Transverse colon (tissue), 4 donors: ENCODE measurements around the gene TCF25. TPM values are rescaled to one million over a fixed set of nuclear protein-coding genes. Genes with fewer than 3 reads are reported as not detected.

Source experiments
- DNase-seq: peaks from one replicate; pipeline ENCODE4 v3.0.0-alpha.2; 2019
- H3K27ac ChIP-seq, 4 donors: fragments of 200-600 bp; sonication (generic); 2 replicates each; pipeline ENCODE4 v1.5.1; 2016 to 2018; ENCODE audit warnings: inconsistent platforms in 4 of 4
- H3K27me3 ChIP-seq: fragments of 200-600 bp; sonication (generic); 2 replicates; pipeline ENCODE4 v1.5.1; 2017; ENCODE audit warnings: inconsistent platforms
- H3K36me3 ChIP-seq, 4 donors: fragments of 200-600 bp; sonication (generic); 2 replicates each; pipeline ENCODE4 v1.5.1; 2017 to 2019; ENCODE audit warnings: inconsistent platforms in 4 of 4
- H3K4me1 ChIP-seq, 4 donors: fragments of 200-600 bp; sonication (generic); 2 replicates each; pipeline ENCODE4 v1.5.1; 2017 to 2020; ENCODE audit warnings: inconsistent platforms in 4 of 4
- H3K4me3 ChIP-seq, 4 donors: fragments of 200-600 bp; sonication (generic); 1 replicate in 1 of 4; 2 replicates in 3 of 4; pipeline versions ENCODE4 v1.5.1 to v1.6.1; 2017 to 2019; ENCODE audit warnings: inconsistent platforms in 4 of 4
- H3K9me3 ChIP-seq, 2 donors: fragments of 200-600 bp; sonication (generic); 2 replicates each; pipeline ENCODE4 v1.5.1; 2017 to 2019; ENCODE audit warnings: inconsistent platforms in 2 of 2
- EP300 ChIP-seq: sonication (generic); formaldehyde crosslinking; IDR thresholded peaks from one replicate; pipeline ENCODE4 v1.6.1; 2017; ENCODE audit warnings: antibody characterized with exemption, low read depth
- POLR2A ChIP-seq: fragments of 450-650 bp; IDR thresholded peaks from one replicate; pipeline ENCODE4 v1.6.1; 2016; ENCODE audit warnings: antibody characterized with exemption, mild to moderate bottlenecking, moderate library complexity
- POLR2AphosphoS5 ChIP-seq, 3 donors: sonication (generic); formaldehyde crosslinking; IDR thresholded peaks; one replicate each; pipeline ENCODE4 v1.6.1; 2016; ENCODE audit warnings: antibody characterized with exemption in 3 of 3
- WGBS, 2 donors: methylation state at CpG; one replicate each; pipeline ENCODE4 v1.1.5; 2018; ENCODE audit warnings: low coverage in 1 of 2; 5-methylcytosine and 5-hydroxymethylcytosine counted together
- in situ Hi-C, 4 donors: fragments of 200-750 bp; cut with MboI; loops; one replicate each; pipeline versions ENCODE4 v1.15.0 to v1.15.1; 2017; ENCODE audit warnings: low sequenced_read_pairs in 3 of 4, low pct_ligation_motif_present in 1 of 4, low pct_unique_long_range_greater_than_20kb in 1 of 4
- intact Hi-C: fragments of 100-400 bp; cut with DNase I; formaldehyde crosslinking; loops from one replicate; pipeline ENCODE4 v1.15.1; 2023; ENCODE audit warnings: low total_unique reads
- total RNA-seq, 4 donors: library from RNA; depleted of rRNA; stranded (reverse); fragments of >200 nt; gene quantifications; one replicate each; pipeline ENCODE4 v1.1.0, GENCODE V29; 2016
- TF ChIP-seq, protein P1 (sequence below), 5 experiments: fragments of 200-600 bp in 3 of 5; fragments of 450-650 bp in 2 of 5; sonication (generic) in 3 of 5; IDR thresholded peaks; 1 replicate in 2 of 5; 2 replicates in 3 of 5; pipeline ENCODE4 v1.5.1; 2016 to 2017; ENCODE audit warnings: antibody characterized with exemption in 5 of 5, inconsistent platforms in 3 of 5, mild to moderate bottlenecking in 2 of 5, moderate library complexity in 1 of 5

The TCF25 gene
- total RNA-seq, 4 donors from 2014 or later, result 202 to 648 (median 354) TPM

DNA sequence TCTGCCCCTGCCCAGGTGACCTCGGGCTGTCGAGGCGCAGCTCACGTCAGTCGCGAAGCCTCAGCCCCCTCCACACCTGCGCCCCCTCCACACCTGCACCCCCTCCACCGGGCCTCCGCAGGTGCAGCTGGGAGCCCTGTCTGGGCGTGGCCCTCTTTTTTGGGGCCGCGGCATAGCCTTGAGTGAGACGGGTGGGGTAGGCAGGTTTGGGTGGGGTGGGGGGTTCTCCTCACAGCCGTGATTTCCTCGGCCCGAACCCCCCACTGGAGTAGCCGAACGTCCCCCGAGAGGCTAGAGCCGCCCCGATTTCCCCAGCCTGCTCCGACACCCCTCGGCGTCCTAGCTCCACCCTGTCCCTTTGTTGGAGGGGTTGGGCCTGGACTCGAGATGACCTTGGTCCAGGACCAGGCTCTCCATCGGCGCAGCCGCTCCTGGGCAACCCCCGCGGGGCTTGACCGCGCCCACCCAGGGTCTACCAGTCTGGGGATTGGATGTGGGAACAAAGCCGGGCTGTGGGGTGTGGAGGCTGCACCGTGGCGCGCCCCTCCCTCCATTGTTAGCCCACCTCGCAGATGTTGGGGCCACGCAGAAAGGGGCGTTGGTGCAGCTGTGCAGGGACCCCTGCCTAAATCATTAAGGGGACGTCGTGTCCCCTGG lies 50.4 kb downstream of the TCF25 start:
- intact Hi-C loops, result no loop called here
- TF ChIP-seq POLR2A, result no peak
- Histone ChIP-seq H3K27me3 (peaks cover 89% of the 10 kb centered on the region), H3K27ac (peak overlapping the region in 2 of 4 donors; percentile 80 to 86), H3K4me1 (peaks cover 12 to 63% (median 49%) of the 10 kb centered on the region in 4 donors), H3K4me3 (peak overlapping the region in 3 of 4 donors; percentile 34 to 57 (median 54)), H3K9me3 (no peaks in the 10 kb centered on the region), H3K36me3 (no peaks in the 10 kb centered on the region)
- in situ Hi-C loops, result no loop called here
- WGBS, 2 donors, result 5% methylated on average over 29 of the region's 41 CpGs; no CpG with 5 or more reads in 1 of the 2 donors
- no peak for DNase-seq

DNA sequence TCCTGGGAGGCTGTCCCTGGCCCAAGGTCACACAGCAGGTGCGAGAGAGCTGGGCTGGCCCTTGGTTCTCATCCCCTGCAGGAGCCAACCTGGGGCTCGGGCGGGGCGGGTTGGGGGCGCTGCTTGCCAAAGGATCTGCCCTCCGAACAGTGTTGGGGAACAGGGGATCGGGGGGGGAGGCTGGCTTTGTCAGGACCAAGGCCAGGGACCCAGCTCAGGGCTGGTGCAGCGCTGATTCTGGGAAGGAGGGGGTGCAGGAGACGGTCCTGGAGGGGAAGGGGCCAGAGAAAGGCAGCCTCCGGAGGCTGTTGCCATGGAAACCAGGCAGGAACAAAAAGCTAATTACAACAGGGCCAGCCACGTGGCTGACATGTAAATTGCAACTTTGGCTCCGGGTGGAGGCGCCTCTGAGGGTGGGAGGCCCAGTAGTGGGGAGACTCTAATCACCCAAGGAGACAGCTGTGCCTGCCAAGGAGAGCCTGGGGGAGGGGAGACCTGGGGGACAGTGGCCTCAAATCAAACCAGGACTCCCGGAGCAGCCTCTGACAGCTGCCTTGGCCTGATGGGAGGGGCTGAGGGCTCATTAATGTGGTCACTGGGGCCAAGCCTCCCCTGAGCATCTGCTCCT lies 51.0 kb downstream of the TCF25 start:
- Histone ChIP-seq H3K27ac (no peak overlapping the region), H3K4me3 (no peak overlapping the region), H3K9me3 (no peaks in the 10 kb centered on the region), H3K27me3 (peaks cover 83% of the 10 kb centered on the region), H3K4me1 (peaks cover 10 to 60% (median 47%) of the 10 kb centered on the region in 4 donors), H3K36me3 (no peaks in the 10 kb centered on the region)
- no peak for DNase-seq
- in situ Hi-C loops (no loop called here), intact Hi-C loops (no loop called here)
- TF ChIP-seq POLR2A (no peak), POLR2AphosphoS5 (IDR thresholded peaks at IDR 0.05) (no peak), EP300 (no peak)
- TF ChIP-seq, protein P1, sequence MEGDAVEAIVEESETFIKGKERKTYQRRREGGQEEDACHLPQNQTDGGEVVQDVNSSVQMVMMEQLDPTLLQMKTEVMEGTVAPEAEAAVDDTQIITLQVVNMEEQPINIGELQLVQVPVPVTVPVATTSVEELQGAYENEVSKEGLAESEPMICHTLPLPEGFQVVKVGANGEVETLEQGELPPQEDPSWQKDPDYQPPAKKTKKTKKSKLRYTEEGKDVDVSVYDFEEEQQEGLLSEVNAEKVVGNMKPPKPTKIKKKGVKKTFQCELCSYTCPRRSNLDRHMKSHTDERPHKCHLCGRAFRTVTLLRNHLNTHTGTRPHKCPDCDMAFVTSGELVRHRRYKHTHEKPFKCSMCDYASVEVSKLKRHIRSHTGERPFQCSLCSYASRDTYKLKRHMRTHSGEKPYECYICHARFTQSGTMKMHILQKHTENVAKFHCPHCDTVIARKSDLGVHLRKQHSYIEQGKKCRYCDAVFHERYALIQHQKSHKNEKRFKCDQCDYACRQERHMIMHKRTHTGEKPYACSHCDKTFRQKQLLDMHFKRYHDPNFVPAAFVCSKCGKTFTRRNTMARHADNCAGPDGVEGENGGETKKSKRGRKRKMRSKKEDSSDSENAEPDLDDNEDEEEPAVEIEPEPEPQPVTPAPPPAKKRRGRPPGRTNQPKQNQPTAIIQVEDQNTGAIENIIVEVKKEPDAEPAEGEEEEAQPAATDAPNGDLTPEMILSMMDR (IDR thresholded peaks at IDR 0.05), result no peak
- 1% methylated on average over 10 of the region's 14 CpGs; no CpG with 5 or more reads in 1 of the 2 donors for WGBS, 2 donors

DNA sequence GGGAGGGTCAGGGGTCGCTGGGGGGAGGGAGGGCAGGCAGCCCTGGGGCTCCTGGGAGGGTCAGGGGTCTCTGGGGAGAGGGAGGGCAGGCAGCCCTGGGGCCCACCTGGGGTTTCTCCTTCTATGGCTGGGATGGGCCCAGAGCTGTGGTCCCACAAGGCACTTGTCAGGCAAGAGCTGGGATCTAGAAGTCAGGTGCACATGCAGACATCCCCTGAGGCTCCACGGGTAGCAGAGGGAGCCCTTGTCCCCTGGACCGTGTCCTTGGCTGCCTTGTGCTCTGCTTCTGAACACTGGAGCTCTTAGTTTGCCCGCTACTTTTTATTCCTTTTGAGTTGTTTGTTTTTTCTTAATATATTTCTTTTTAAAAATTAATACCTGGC lies 51.5 kb downstream of the TCF25 start:
- intact Hi-C loops (no loop called here), in situ Hi-C loops (no loop called here)
- H3K4me3 ChIP-seq, result no peak overlapping the region
- H3K36me3 ChIP-seq, result no peaks in the 10 kb centered on the region
- TF ChIP-seq POLR2AphosphoS5 (IDR thresholded peaks at IDR 0.05), result no peak
- no peak for TF ChIP-seq EP300
- TF ChIP-seq, protein P1 (IDR thresholded peaks at IDR 0.05), result no peak
- TF ChIP-seq POLR2A, result no peak
- H3K4me1 ChIP-seq, result peaks cover 10 to 59% (median 47%) of the 10 kb centered on the region in 4 donors
- H3K27ac ChIP-seq, result no peak overlapping the region
- no peaks in the 10 kb centered on the region for H3K9me3 ChIP-seq
- WGBS, 2 donors, result 21 to 39% methylated on average over 3 of the region's 4 CpGs
- peaks cover 83% of the 10 kb centered on the region for H3K27me3 ChIP-seq
- DNase-seq, result no peak

DNA sequence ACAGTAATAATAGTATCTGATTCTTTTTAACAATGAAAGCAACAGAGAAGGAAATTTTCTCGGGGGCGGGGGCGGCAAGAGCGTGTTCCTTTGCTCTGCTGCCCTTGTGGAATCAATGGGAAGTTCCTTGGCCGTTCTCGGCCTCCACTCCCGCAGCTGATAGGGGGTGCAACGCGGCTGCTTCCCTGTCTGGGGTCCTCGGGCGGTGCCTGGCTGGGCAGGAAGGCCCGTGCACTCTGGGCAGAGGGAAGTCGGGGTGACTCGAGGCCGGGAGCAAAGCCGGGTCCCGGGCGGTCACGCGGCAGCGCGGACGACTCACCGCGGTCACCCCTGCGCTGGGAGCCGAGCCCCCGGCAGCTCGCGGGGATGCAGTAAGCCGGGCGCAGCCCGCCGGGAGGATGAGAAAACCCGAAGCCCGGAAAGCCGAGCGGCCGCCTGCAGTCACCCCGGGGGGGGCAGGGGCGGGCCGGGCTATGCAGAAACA lies 52.2 kb downstream of the TCF25 start:
- Histone ChIP-seq H3K27ac (no peak overlapping the region), H3K4me3 (peak overlapping the region; percentile 6 to 68 (median 34)), H3K27me3 (peaks cover 78% of the 10 kb centered on the region), H3K36me3 (no peaks in the 10 kb centered on the region), H3K4me1 (peaks cover 10 to 54% (median 47%) of the 10 kb centered on the region in 4 donors), H3K9me3 (no peaks in the 10 kb centered on the region)
- WGBS, 2 donors, result 3% methylated on average over 34 of the region's 42 CpGs; no CpG with 5 or more reads in 1 of the 2 donors
- TF ChIP-seq EP300 (no peak), POLR2A (no peak), POLR2AphosphoS5 (IDR thresholded peaks at IDR 0.05) (no peak)
- TF ChIP-seq, protein P1 (IDR thresholded peaks at IDR 0.05), result no peak
- intact Hi-C loops, result no loop called here
- in situ Hi-C loops, result no loop called here
- DNase-seq, result no peak
